ENCODE data around the gene DCAF4L1.

Gene DCAF4L1

DNA sequence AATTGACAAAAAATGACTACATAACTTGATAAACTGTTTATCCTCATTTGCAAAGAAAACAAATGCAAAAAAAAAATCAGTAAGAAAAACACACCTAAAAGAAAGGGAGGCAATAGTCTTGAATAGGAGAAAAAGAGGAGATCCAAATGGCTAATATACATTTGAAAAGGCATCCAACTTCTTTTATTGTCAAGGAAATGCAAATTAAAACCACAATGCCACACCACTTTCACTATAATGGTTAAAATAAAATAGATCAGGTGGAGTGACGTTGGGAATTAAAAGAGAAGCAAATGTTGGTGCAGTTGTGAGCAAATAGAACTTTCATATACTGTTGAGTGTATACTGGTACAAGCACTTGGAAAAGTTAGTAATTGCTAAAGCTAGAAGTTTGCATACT is 3.6 kb downstream of the DCAF4L1 start:
- no peaks in the 10 kb centered on the region for H3K9me3 ChIP-seq (ENCODE audit: insufficient read depth, low read length)
- no peaks in the 10 kb centered on the region for H3K27me3 ChIP-seq (ENCODE audit: insufficient read depth, insufficient read length)
- no peaks in the 10 kb centered on the region for H3K36me3 ChIP-seq (ENCODE audit: insufficient read depth, insufficient read length, low read length)
- TF ChIP-seq YY1 (IDR thresholded peaks at IDR 0.05; ENCODE audit: insufficient read depth, insufficient read length) (no peak), SUZ12 (IDR thresholded peaks at IDR 0.05; ENCODE audit: extremely low read depth, insufficient read depth, insufficient read length) (no peak), ZNF274 (IDR thresholded peaks at IDR 0.05; ENCODE audit: low read depth, low read length) (no peak)
- H3K4me3 ChIP-seq (ENCODE audit: insufficient read length, low read depth), result no peak overlapping the region
- no peaks in the 10 kb centered on the region for H3K4me1 ChIP-seq (ENCODE audit: insufficient read depth, insufficient read length)
- no peak for DNase-seq (ENCODE audit: low read depth, low spot score)
- no peak overlapping the region for H3K9ac ChIP-seq (ENCODE audit: insufficient read length, low read depth)

DNA sequence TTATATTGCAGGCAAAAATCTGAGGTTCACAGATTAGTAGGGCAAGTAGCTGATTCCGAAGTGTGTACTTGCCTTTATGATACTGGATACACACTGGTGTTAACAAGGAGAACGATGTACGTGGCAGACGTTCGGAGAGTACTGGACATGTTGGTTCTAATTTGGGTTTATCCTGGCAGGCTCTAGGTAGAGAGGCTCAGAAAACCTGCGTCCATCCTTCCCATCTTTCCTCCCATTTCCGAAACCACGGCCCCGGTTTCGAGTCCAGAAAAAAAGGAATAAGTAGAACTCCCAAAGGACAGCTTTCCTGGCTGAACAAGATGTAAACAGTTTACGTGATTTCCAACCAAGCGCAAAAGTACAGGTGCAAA is 8.4 kb downstream of the DCAF4L1 start:
- no peak for TF ChIP-seq SUZ12 (IDR thresholded peaks at IDR 0.05; ENCODE audit: extremely low read depth, insufficient read depth, insufficient read length)
- TF ChIP-seq YY1 (IDR thresholded peaks at IDR 0.05; ENCODE audit: insufficient read depth, insufficient read length), result no peak
- no peak for TF ChIP-seq ZNF274 (IDR thresholded peaks at IDR 0.05; ENCODE audit: low read depth, low read length)
- Histone ChIP-seq H3K36me3 (ENCODE audit: insufficient read depth, insufficient read length, low read length) (peaks cover 4% of the 10 kb centered on the region), H3K27me3 (ENCODE audit: insufficient read depth, insufficient read length) (no peaks in the 10 kb centered on the region), H3K4me1 (ENCODE audit: insufficient read depth, insufficient read length) (no peaks in the 10 kb centered on the region), H3K4me3 (ENCODE audit: insufficient read length, low read depth) (peak overlapping the region; percentile 97), H3K9ac (ENCODE audit: insufficient read length, low read depth) (peak overlapping the region; percentile 78), H3K9me3 (ENCODE audit: insufficient read depth, low read length) (no peaks in the 10 kb centered on the region)
- DNase-seq (ENCODE audit: low read depth, low spot score), result no peak

DNA sequence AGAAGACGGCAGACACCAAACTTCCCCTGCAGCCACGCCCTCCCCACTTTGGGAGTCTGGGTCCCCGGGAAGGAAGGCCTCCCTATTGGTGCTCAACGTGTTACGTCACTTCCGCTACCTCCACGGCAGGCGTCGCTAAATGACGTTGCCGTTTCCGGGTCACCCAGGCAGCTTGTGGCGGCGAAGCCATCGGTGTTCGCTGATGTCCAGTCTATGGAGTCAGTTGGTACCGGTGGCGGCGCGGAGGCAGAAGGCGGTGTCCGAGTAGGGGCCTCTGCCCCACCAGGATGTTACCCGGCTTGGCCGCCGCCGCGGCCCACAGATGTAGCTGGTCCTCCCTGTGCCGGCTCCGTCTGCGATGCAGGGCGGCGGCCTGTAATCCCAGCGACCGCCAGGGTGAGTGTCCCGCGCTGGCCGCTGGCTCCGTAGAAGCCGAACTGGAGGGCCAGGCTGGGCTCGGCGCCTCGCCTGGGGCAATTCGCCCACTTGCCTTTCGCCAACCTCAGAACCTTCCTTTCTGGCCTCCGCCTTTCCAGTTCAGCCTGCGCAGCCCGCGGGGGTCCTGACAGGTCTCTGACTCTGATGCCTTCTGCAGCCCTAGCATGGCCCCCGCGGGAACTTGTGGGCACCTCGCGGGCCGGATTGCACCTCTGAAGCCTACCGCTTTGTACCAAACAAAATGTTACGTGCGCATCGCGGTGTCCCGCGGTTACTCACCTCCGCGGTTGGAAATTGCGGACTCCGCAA is 9.0 kb downstream of the DCAF4L1 start, which contains the start of gene SLC30A9:
Gene SLC30A9 (plus strand): TSS at position 166 of the 747 bp plus-strand sequence. CDS start 122 bp downstream, at position 288.
- peaks cover 4% of the 10 kb centered on the region for H3K36me3 ChIP-seq (ENCODE audit: insufficient read depth, insufficient read length, low read length)
- peak; percentile 80 for DNase-seq (ENCODE audit: low read depth, low spot score)
- TF ChIP-seq SUZ12 (IDR thresholded peaks at IDR 0.05; ENCODE audit: extremely low read depth, insufficient read depth, insufficient read length), result no peak
- no peak for TF ChIP-seq YY1 (IDR thresholded peaks at IDR 0.05; ENCODE audit: insufficient read depth, insufficient read length)
- TF ChIP-seq ZNF274 (IDR thresholded peaks at IDR 0.05; ENCODE audit: low read depth, low read length), result no peak
- H3K4me3 ChIP-seq (ENCODE audit: insufficient read length, low read depth), result peak within 1 kb of the TSS; percentile 97
- H3K4me1 ChIP-seq (ENCODE audit: insufficient read depth, insufficient read length), result no peaks in the 10 kb centered on the region
- no peaks in the 10 kb centered on the region for H3K27me3 ChIP-seq (ENCODE audit: insufficient read depth, insufficient read length)
- H3K9me3 ChIP-seq (ENCODE audit: insufficient read depth, low read length), result no peaks in the 10 kb centered on the region
- H3K9ac ChIP-seq (ENCODE audit: insufficient read length, low read depth), result peak within 1 kb of the TSS; percentile 96

DNA sequence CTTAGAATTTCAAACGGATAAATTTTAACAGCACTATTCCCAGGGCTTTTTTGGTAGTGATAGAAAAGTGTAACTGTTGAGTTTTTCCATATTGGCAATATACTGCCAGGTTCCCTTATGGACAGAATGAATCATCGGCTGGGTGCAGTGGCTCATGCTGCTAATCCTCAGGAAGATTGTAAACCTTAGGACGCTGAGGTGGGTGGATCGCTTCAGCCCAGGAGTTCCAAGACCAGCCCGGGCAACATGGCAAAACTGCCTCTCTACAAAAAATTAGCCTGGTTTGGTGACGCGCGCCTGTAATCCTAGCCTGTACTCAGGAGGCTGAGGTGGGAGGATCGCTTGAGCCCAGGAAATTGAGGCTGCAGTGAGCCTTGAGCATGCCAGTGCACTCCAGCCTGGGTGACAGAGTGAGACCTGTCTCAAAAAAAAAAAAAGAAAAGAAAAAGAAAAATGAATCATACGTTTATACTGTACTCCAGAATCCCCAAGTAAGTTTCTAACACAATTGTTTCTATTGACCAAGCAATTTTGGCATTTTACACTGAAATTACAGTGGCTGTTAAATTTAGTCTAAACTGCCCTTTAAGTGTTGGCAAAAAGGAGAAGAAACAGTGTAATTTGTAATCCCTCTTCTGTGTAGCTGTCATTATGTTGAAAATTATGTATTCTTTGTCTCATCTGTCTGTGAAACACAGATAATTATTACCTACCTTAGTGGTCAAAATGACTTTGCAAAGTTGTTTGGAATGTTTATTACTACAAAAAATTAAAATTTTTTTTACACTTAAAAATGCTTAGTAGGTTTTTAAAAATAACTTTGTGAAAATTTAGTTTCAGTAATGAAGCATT is 10.6 kb downstream of the DCAF4L1 start:
- Histone ChIP-seq H3K36me3 (ENCODE audit: insufficient read depth, insufficient read length, low read length) (peaks cover 4% of the 10 kb centered on the region), H3K9me3 (ENCODE audit: insufficient read depth, low read length) (no peaks in the 10 kb centered on the region), H3K9ac (ENCODE audit: insufficient read length, low read depth) (no peak overlapping the region), H3K27me3 (ENCODE audit: insufficient read depth, insufficient read length) (no peaks in the 10 kb centered on the region), H3K4me1 (ENCODE audit: insufficient read depth, insufficient read length) (no peaks in the 10 kb centered on the region), H3K4me3 (ENCODE audit: insufficient read length, low read depth) (peak overlapping the region; percentile 97)
- TF ChIP-seq ZNF274 (IDR thresholded peaks at IDR 0.05; ENCODE audit: low read depth, low read length), result no peak
- no peak for TF ChIP-seq SUZ12 (IDR thresholded peaks at IDR 0.05; ENCODE audit: extremely low read depth, insufficient read depth, insufficient read length)
- TF ChIP-seq YY1 (IDR thresholded peaks at IDR 0.05; ENCODE audit: insufficient read depth, insufficient read length), result no peak
- DNase-seq (ENCODE audit: low read depth, low spot score), result no peak

DNA sequence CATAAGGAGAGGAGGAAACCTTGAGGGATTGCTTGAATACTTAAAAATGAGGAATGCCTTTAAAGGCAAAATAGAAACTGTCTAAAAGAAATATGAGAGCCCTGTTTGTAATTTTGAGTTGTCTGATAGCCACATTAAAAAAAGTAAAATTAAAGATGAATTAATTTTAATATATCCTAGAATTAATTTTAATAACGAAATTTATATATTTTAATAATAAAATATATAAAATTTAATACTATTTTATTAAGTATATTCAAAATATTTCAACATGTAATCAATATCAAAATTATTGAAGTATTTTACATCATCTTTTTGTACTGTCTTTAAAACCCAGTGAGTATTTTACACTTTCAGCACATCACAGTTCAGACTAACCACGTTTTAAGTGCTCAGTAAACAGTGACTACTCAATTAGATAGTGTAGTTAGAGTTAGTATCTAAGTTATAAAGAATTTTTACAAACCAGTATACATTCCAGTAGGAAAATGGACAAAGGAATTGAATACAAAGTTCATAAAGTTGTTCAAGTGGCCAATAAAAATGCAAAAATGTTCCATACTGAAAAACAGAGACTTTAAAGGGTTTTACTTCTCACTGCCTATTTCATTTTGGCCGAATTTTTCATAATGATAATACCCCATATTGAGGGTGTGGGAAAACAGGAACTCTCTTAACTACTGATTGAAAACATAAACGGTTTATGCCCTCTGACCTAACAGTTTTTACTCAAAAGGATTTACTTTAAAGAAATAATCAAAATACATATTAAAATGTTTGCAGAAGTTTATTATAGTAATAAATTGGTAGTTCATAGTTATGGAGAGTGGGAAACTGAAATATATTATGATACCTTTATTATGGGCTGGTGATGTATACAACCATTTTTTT is 11.7 kb downstream of the DCAF4L1 start:
- Histone ChIP-seq H3K36me3 (ENCODE audit: insufficient read depth, insufficient read length, low read length) (peaks cover 4% of the 10 kb centered on the region), H3K4me1 (ENCODE audit: insufficient read depth, insufficient read length) (no peaks in the 10 kb centered on the region), H3K9me3 (ENCODE audit: insufficient read depth, low read length) (no peaks in the 10 kb centered on the region), H3K4me3 (ENCODE audit: insufficient read length, low read depth) (no peak overlapping the region), H3K27me3 (ENCODE audit: insufficient read depth, insufficient read length) (no peaks in the 10 kb centered on the region), H3K9ac (ENCODE audit: insufficient read length, low read depth) (no peak overlapping the region)
- no peak for TF ChIP-seq YY1 (IDR thresholded peaks at IDR 0.05; ENCODE audit: insufficient read depth, insufficient read length)
- TF ChIP-seq ZNF274 (IDR thresholded peaks at IDR 0.05; ENCODE audit: low read depth, low read length), result no peak
- no peak for TF ChIP-seq SUZ12 (IDR thresholded peaks at IDR 0.05; ENCODE audit: extremely low read depth, insufficient read depth, insufficient read length)
- DNase-seq (ENCODE audit: low read depth, low spot score), result no peak

DNA sequence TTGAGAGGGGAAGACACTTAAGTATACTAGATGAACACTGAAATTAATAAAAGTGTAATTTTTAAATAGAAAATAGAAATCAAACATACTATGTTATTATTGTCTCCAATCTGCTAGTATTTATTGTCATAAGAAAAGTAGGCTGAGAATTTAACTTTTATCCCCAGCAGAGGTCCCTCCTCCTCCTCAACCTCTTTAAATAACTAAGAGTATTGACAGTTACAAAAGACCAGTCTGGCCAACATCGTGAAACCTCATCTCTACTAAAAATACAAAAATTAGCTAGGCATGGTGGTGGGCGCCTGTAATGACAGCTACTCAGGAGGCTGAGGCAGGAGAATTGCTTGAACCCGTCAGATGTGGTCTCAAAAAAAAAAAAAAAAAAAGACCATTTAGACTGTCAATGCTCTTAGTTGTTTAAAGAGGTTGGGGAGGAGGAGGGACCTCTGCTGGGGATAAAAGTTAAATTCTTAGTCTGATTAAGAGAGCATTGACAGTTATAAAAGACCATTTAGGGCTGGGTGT is 13.0 kb downstream of the DCAF4L1 start:
- H3K9me3 ChIP-seq (ENCODE audit: insufficient read depth, low read length), result no peaks in the 10 kb centered on the region
- no peak for DNase-seq (ENCODE audit: low read depth, low spot score)
- no peaks in the 10 kb centered on the region for H3K4me1 ChIP-seq (ENCODE audit: insufficient read depth, insufficient read length)
- TF ChIP-seq YY1 (IDR thresholded peaks at IDR 0.05; ENCODE audit: insufficient read depth, insufficient read length), result no peak
- TF ChIP-seq ZNF274 (IDR thresholded peaks at IDR 0.05; ENCODE audit: low read depth, low read length), result no peak
- no peak for TF ChIP-seq SUZ12 (IDR thresholded peaks at IDR 0.05; ENCODE audit: extremely low read depth, insufficient read depth, insufficient read length)
- no peak overlapping the region for H3K4me3 ChIP-seq (ENCODE audit: insufficient read length, low read depth)
- peaks cover 4% of the 10 kb centered on the region for H3K36me3 ChIP-seq (ENCODE audit: insufficient read depth, insufficient read length, low read length)
- no peaks in the 10 kb centered on the region for H3K27me3 ChIP-seq (ENCODE audit: insufficient read depth, insufficient read length)
- no peak overlapping the region for H3K9ac ChIP-seq (ENCODE audit: insufficient read length, low read depth)
